ENCODE data around the gene GALNT1. TPM values are rescaled to one million over a fixed set of nuclear protein-coding genes. Genes with fewer than 3 reads are reported as not detected.

The GALNT1 gene
- total and polyA plus RNA-seq, 11 donors = 9.6 to 69.0 (median 42.7) TPM

DNA sequence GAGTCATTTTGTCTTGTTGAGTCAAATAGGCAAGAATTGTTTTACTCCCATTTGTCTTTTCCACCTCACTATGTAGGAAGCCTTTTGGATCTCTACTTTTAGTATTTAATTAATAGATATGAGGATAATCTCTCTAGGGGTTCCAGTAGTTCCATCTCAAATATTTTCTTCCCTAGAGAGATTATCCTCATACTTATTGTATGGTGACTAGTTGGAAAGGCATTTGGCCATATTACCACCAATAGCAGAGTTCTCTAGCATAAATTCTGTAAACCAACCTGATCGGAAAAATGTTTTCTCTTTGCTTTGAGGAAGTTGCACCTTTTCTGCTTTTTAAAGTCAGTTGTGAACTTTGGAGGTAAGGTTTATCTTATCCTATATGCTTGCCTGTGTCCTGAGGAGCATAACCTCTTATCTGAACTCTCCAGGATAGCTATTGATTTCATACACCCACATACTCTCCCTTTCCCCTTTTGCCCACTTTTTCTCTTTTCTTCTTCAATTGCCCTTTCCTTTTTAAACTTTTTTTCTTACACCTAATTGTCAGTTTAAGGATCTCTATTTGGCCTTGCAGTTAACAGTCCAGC is 100.8 kb downstream of the GALNT1 start:
- Histone ChIP-seq H3K4me3 (no peak overlapping the region), H3K36me3 (peaks cover 0 to 61% (median 42%) of the 10 kb centered on the region in 9 donors), H3K9me3 (no peaks in the 10 kb centered on the region), H3K4me1 (no peaks in the 10 kb centered on the region), H3K27ac (no peak overlapping the region), H3K27me3 (no peaks in the 10 kb centered on the region)
- no peak for ATAC-seq
- intact Hi-C loops (cut with DNase I) = loop anchor here in 3 of 10 donors (10.0 kb wide), 2 partner anchors 268 to 278 kb away; no protein-coding TSS in a partner anchor
- 54 to 100% (median 94%) methylated on average over 1 of the region's 1 CpG for WGBS, 4 donors
- TF ChIP-seq CTCF (IDR thresholded peaks at IDR 0.05) (no peak), POLR2A (IDR thresholded peaks at IDR 0.05) (no peak)
- DNase-seq = no peak

DNA sequence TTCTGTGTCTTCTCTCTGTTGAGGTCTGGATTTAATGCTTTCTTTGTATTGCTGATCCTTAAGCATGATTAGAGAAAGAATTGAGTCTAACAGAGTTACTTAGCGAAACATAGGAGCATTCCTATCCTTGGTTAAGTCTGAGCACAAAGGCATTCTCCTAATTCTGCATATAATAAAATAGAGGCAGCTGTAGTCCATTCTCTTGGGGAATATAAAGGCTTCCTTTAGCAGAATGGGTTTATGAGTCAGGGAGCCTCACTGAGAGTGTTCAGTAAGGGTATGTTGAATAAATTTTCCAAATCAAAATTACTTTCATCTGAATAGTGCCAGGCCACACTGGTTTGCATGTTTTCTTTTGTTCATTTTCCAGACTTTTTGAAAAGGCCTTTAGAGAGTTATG is 101.5 kb downstream of the GALNT1 start:
- Histone ChIP-seq H3K9me3 (no peaks in the 10 kb centered on the region), H3K36me3 (peaks cover 0 to 59% (median 41%) of the 10 kb centered on the region in 9 donors), H3K4me1 (no peaks in the 10 kb centered on the region), H3K27ac (no peak overlapping the region), H3K4me3 (no peak overlapping the region), H3K27me3 (no peaks in the 10 kb centered on the region)
- intact Hi-C loops (cut with DNase I) = loop anchor here in 3 of 10 donors (10.0 kb wide), 2 partner anchors 268 to 278 kb away; no protein-coding TSS in a partner anchor
- ATAC-seq (no peak), DNase-seq (no peak)
- 89 to 100% (median 99%) methylated on average over 1 of the region's 1 CpG for WGBS, 4 donors
- no peak for TF ChIP-seq POLR2A (IDR thresholded peaks at IDR 0.05)
- TF ChIP-seq CTCF (IDR thresholded peaks at IDR 0.05) = no peak

GRCh38 chr18:35688757-35689156 is 107.2 kb downstream of the GALNT1 start:
- Histone ChIP-seq H3K9me3 (no peaks in the 10 kb centered on the region), H3K4me1 (no peaks in the 10 kb centered on the region), H3K27me3 (no peaks in the 10 kb centered on the region), H3K36me3 (peaks cover 0 to 78% (median 53%) of the 10 kb centered on the region in 9 donors), H3K4me3 (no peak overlapping the region), H3K27ac (no peak overlapping the region)
- intact Hi-C loops (cut with DNase I) = loop anchor here in 3 of 10 donors (10.0 kb wide), 2 partner anchors 274 to 284 kb away; no protein-coding TSS in a partner anchor
- DNase-seq (no peak), ATAC-seq (no peak)
- no peak for TF ChIP-seq CTCF (IDR thresholded peaks at IDR 0.05)
- no peak for TF ChIP-seq POLR2A (IDR thresholded peaks at IDR 0.05)
- WGBS, 4 donors = 76 to 94% (median 88%) methylated on average over 1 of the region's 1 CpG

GRCh38 chr18:35689728-35690127 is 108.2 kb downstream of the GALNT1 start:
- Histone ChIP-seq H3K4me1 (peaks cover 0 to 4% (median 0%) of the 10 kb centered on the region in 12 donors), H3K27me3 (no peaks in the 10 kb centered on the region), H3K27ac (no peak overlapping the region), H3K9me3 (no peaks in the 10 kb centered on the region), H3K36me3 (peaks cover 0 to 71% (median 43%) of the 10 kb centered on the region in 9 donors), H3K4me3 (no peak overlapping the region)
- DNase-seq (no peak), ATAC-seq (no peak)
- TF ChIP-seq CTCF (IDR thresholded peaks at IDR 0.05) (no peak), POLR2A (IDR thresholded peaks at IDR 0.05) (no peak)
- WGBS, 4 donors = 84 to 98% (median 88%) methylated on average over 5 of the region's 5 CpGs
- intact Hi-C loops (cut with DNase I) = loop anchor here in 4 of 10 donors (10.0 kb wide), 2 partner anchors 275 to 285 kb away; no protein-coding TSS in a partner anchor
